Heart right ventricle (tissue), 16 donors: ENCODE results near the gene CSNK1A1. TPM values are rescaled to one million over a fixed set of nuclear protein-coding genes. Genes with fewer than 3 reads are reported as not detected.
A peak's percentile ranks its signal among the peaks of the same experiment; 100 is the strongest.

Experiments used
- ATAC-seq, 8 donors: fragments of 200-7000 bp; cut with Tn5 transposase; one replicate each; pipeline ENCODE4 v1.9.1; 2020; ENCODE audit warnings: mild to moderate bottlenecking in 8 of 8, moderate library complexity in 8 of 8, moderate number of reproducible peaks in 1 of 8
- DNase-seq, 2 donors: peaks; one replicate each; pipeline ENCODE4 v3.0.0-alpha.2; 2020
- H3K27ac ChIP-seq, 10 donors: fragments of 200-600 bp; sonication (generic) in 2 of 10; one replicate each; pipeline versions ENCODE4 v1.5.0 to v1.8.0; 2020 to 2022; ENCODE audit warnings: mild to moderate bottlenecking in 3 of 10
- H3K27me3 ChIP-seq, 7 donors: fragments of 200-600 bp; one replicate each; pipeline ENCODE4 v1.8.0; 2021 to 2022; ENCODE audit warnings: mild to moderate bottlenecking in 2 of 7
- H3K36me3 ChIP-seq, 9 donors: fragments of 200-600 bp; sonication (generic) in 1 of 9; one replicate each; pipeline versions ENCODE4 v1.5.0 to v1.8.0; 2020 to 2022; ENCODE audit warnings: mild to moderate bottlenecking in 2 of 9
- H3K4me1 ChIP-seq, 9 donors: fragments of 200-600 bp; sonication (generic) in 1 of 9; one replicate each; pipeline versions ENCODE4 v1.5.0 to v1.8.0; 2020 to 2022; ENCODE audit warnings: mild to moderate bottlenecking in 4 of 9
- H3K4me3 ChIP-seq, 10 donors: fragments of 200-600 bp; sonication (generic) in 2 of 10; one replicate each; pipeline versions ENCODE4 v1.5.0 to v1.8.0; 2020 to 2022; ENCODE audit warnings: mild to moderate bottlenecking in 7 of 10, moderate library complexity in 2 of 10
- H3K9me3 ChIP-seq, 11 donors: fragments of 200-600 bp in 10 of 11; sonication (generic) in 2 of 11; one replicate each; pipeline versions ENCODE4 v1.5.0 to v1.8.0; 2013 to 2022; ENCODE audit warnings: mild to moderate bottlenecking in 2 of 11, control low read depth in 1 of 11, moderate library complexity in 1 of 11
- CTCF ChIP-seq, 9 donors: fragments of 200-600 bp; sonication (generic) in 2 of 9; IDR thresholded peaks; one replicate each; pipeline versions ENCODE4 v1.5.0 to v1.8.0; 2021 to 2022; ENCODE audit warnings: antibody characterized with exemption in 9 of 9, mild to moderate bottlenecking in 5 of 9, moderate library complexity in 1 of 9
- WGBS, 2 donors: extraction: QIAGEN DNeasy Blood & Tissue Kit; methylation state at CpG; one replicate each; pipeline ENCODE4 v1.1.7; 2013; ENCODE audit warnings: inconsistent platforms in 1 of 2; 5-methylcytosine and 5-hydroxymethylcytosine counted together
- intact Hi-C, 10 donors: fragments of 100-400 bp; cut with DNase I; formaldehyde crosslinking; loops; one replicate each; pipeline versions ENCODE4 v1.11.1 to v1.14.2; 2022
- polyA plus RNA-seq, 2 donors: library from polyadenylated mRNA; stranded (reverse); fragments of 200-250 nt; gene quantifications; one replicate each; pipeline ENCODE4 v1.2.3, GENCODE V29; 2013
- total RNA-seq, 10 donors: library from RNA; stranded (reverse); fragmentation: NEBNext Ultra II Directional in 3 of 10; extraction: Animal tissue kit (Norgen Biotek cat#: 25700) in 3 of 10; gene quantifications; one replicate each; pipeline versions ENCODE4 v1.2.1 to v1.2.4, GENCODE V29; 2021 to 2023
- donor health status: Arrhythmogenic right ventricular cardiomyopathy.
- donor health status: ischemic (EF 13 %, LVEDD 7.1; RV severe dilation, severe dysfunction).
- donor health status: healthy with polysubstance abuse.
- donor health status: DM: no; HTN: yes; CAD: no.
- donor health status: DM: no; HTN: no; CAD: no.
- donor health status: ischemic (EF 25% LVEDD 6.9; RV normal size, moderate dysfunction).
- donor health status: ischemic (EF 25% LVEDD 5.7; RV mildly dilated, moderate dysfunction).
- donor health status: healthy.
- donor health status: DM: yes; HTN: yes; CAD: no.
- donor health status: Ischemic cardiomyopathy.
- donor health status: ischemic (EF 35%, LVEDD 5.7; RV mildly dilated, moderate dysfunction).
- donor health status: nonischemic (EF 11% LVEDD 7.7; RV severe dilation, severe dysfunction).
- donor health status: DM: yes; HTN: yes; CAD: no.
- donor health status: PGD.
- donor health status: ischemic (EF 29% LVEDD 5.4; RV normal size, mild dysfunction).
- donor health status: nonischemic (EF 23%, LVEDD 6.1; RV moderate dilation, normal function).

The CSNK1A1 gene
- total and polyA plus RNA-seq, 12 donors, result 47.9 to 363 (median 212) TPM

- H3K4me1 ChIP-seq, result peaks cover 24 to 55% (median 42%) of the 10 kb centered on the region in 9 donors
- DNase-seq, result no peak
Measured at GRCh38 chr5:149457393-149457763, 93.9 kb downstream of the CSNK1A1 start.

GRCh38 chr5:149456597-149457392, 94.4 kb downstream of the CSNK1A1 start:
- H3K4me1 ChIP-seq, result peaks cover 29 to 61% (median 48%) of the 10 kb centered on the region in 9 donors
- TF ChIP-seq CTCF (IDR thresholded peaks at IDR 0.05), result no peak
- peak; percentile 29 to 61 (median 54) for ATAC-seq
- peak overlapping the region; percentile 70 to 93 (median 84) for H3K27ac ChIP-seq
- H3K36me3 ChIP-seq, result no peaks in the 10 kb centered on the region
- no peak for DNase-seq
- no peaks in the 10 kb centered on the region for H3K9me3 ChIP-seq
- 35 to 41% methylated on average over 6 of the region's 6 CpGs for WGBS, 2 donors
- H3K27me3 ChIP-seq, result no peaks in the 10 kb centered on the region
- H3K4me3 ChIP-seq, result no peak overlapping the region
- intact Hi-C loops, result loop anchor here in 1 of 10 donors (2.0 kb wide), 1 partner anchor 30 kb away; no protein-coding TSS in a partner anchor

More at GRCh38 chr5:149457393-149457763, 93.9 kb downstream of the CSNK1A1 start:
- TF ChIP-seq CTCF (IDR thresholded peaks at IDR 0.05), result no peak
- Histone ChIP-seq H3K9me3 (no peaks in the 10 kb centered on the region), H3K4me3 (no peak overlapping the region), H3K27me3 (no peaks in the 10 kb centered on the region), H3K36me3 (no peaks in the 10 kb centered on the region), H3K27ac (peak overlapping the region in 9 of 10 donors; percentile 70 to 93 (median 84))
- WGBS, 2 donors, result 97 to 99% methylated on average over 5 of the region's 5 CpGs
- ATAC-seq, result no peak
- intact Hi-C loops, result loop anchor here in 1 of 10 donors (2.0 kb wide), 1 partner anchor 29 kb away; no protein-coding TSS in a partner anchor

DNA sequence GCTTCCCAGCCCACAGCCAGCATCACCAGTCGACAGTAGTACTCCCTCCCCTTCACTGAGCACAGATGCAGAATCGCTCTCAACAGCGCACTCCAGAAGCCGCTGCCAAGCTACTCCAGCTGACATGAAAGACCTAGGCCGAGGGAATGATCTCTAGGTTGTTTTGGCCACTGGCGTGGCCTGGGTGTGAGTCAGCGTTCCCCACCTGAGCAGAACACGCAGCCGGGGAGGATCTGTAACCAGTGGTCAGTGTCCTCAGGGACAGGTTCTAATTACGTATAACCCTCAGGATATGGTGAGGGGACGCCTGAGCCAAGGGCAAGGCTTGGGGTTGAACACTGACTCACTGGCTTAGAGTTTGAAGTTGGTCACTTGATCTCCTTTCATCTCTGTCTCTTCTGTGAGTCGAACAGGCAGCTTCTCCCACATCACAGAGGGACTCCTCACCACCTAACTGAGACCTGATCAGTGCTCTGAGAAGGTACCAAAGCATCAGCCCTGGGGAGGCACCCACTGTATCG, 95.3 kb downstream of the CSNK1A1 start:
- Histone ChIP-seq H3K4me1 (peaks cover 38 to 70% (median 56%) of the 10 kb centered on the region in 9 donors), H3K27me3 (no peaks in the 10 kb centered on the region), H3K4me3 (no peak overlapping the region), H3K9me3 (no peaks in the 10 kb centered on the region), H3K27ac (peak overlapping the region; percentile 70 to 93 (median 84)), H3K36me3 (no peaks in the 10 kb centered on the region)
- no peak for TF ChIP-seq CTCF (IDR thresholded peaks at IDR 0.05)
- DNase-seq, result peak; percentile 64 to 71
- intact Hi-C loops, result loop anchor here in 1 of 10 donors (2.0 kb wide), 1 partner anchor 31 kb away; no protein-coding TSS in a partner anchor
- 29 to 43% methylated on average over 13 of the region's 13 CpGs for WGBS, 2 donors
- ATAC-seq, result peak; percentile 44 to 66 (median 58)

GRCh38 chr5:149453618-149454415, 97.4 kb downstream of the CSNK1A1 start:
- Histone ChIP-seq H3K9me3 (no peaks in the 10 kb centered on the region), H3K4me3 (no peak overlapping the region), H3K36me3 (no peaks in the 10 kb centered on the region), H3K27ac (peak overlapping the region; percentile 83 to 93 (median 88)), H3K27me3 (no peaks in the 10 kb centered on the region), H3K4me1 (peaks cover 57 to 89% (median 75%) of the 10 kb centered on the region in 9 donors)
- TF ChIP-seq CTCF (IDR thresholded peaks at IDR 0.05), result no peak
- 75 to 87% methylated on average over 10 of the region's 10 CpGs for WGBS, 2 donors
- intact Hi-C loops, result loop anchor here in 1 of 10 donors (2.0 to 5.0 kb wide), 2 partner anchors 33 to 97 kb away; partner anchors contain the start of gene CSNK1A1
- ATAC-seq, result no peak
- no peak for DNase-seq
